Left ventricle myocardium inferior (tissue), 1 donor: ENCODE results near the gene ZDHHC22. TPM values are rescaled to one million over a fixed set of nuclear protein-coding genes. Genes with fewer than 3 reads are reported as not detected.

ENCODE experiments used
- DNase-seq: peaks from one replicate; pipeline ENCODE4 v3.0.0-alpha.2; 2020
- H3K27ac ChIP-seq: fragments of 200-600 bp; replicated peaks from 2 replicates; pipeline ENCODE4 v1.8.0; 2021
- H3K27me3 ChIP-seq: fragments of 200-600 bp; 2 replicates; pipeline ENCODE4 v1.8.0; 2021; ENCODE audit warnings: low read depth
- H3K36me3 ChIP-seq: fragments of 200-600 bp; 2 replicates; pipeline ENCODE4 v1.8.0; 2021
- H3K4me1 ChIP-seq: fragments of 200-600 bp; 2 replicates; pipeline ENCODE4 v1.8.0; 2021
- H3K4me3 ChIP-seq: fragments of 200-600 bp; 2 replicates; pipeline ENCODE4 v1.8.0; 2021; ENCODE audit warnings: mild to moderate bottlenecking, moderate library complexity
- H3K9me3 ChIP-seq: fragments of 200-600 bp; replicated peaks from 2 replicates; pipeline ENCODE4 v1.8.0; 2021
- intact Hi-C: fragments of 100-400 bp; cut with micrococcal nuclease; formaldehyde crosslinking; loops from one replicate; pipeline ENCODE4 v1.11.0; 2022
- total RNA-seq: library from RNA; stranded (reverse); fragmentation: NEBNext Ultra II Directional; extraction: Animal tissue kit (Norgen Biotek cat#: 25700); gene quantifications from one replicate; pipeline ENCODE4 v1.2.1, GENCODE V29; 2021
- TF ChIP-seq, protein P1 (sequence below): fragments of 200-600 bp; IDR thresholded peaks from 2 replicates; pipeline ENCODE4 v1.8.0; 2021; ENCODE audit warnings: antibody characterized with exemption, mild to moderate bottlenecking, borderline replicate concordance
- donor health status: DM: no; HTN: yes; CAD: no; lungs with severe emphysema.

The ZDHHC22 gene
- total RNA-seq, 1 donor from 2014 or later, result not detected

- intact Hi-C loops, result no loop called here
- Histone ChIP-seq H3K36me3 (peaks cover 28% of the 10 kb centered on the region), H3K27me3 (no peaks in the 10 kb centered on the region), H3K4me3 (no peak overlapping the region), H3K4me1 (peaks cover 73% of the 10 kb centered on the region), H3K9me3 (no peaks in the 10 kb centered on the region), H3K27ac (peak overlapping the region; percentile 79)
- DNase-seq, result no peak
- TF ChIP-seq, protein P1, sequence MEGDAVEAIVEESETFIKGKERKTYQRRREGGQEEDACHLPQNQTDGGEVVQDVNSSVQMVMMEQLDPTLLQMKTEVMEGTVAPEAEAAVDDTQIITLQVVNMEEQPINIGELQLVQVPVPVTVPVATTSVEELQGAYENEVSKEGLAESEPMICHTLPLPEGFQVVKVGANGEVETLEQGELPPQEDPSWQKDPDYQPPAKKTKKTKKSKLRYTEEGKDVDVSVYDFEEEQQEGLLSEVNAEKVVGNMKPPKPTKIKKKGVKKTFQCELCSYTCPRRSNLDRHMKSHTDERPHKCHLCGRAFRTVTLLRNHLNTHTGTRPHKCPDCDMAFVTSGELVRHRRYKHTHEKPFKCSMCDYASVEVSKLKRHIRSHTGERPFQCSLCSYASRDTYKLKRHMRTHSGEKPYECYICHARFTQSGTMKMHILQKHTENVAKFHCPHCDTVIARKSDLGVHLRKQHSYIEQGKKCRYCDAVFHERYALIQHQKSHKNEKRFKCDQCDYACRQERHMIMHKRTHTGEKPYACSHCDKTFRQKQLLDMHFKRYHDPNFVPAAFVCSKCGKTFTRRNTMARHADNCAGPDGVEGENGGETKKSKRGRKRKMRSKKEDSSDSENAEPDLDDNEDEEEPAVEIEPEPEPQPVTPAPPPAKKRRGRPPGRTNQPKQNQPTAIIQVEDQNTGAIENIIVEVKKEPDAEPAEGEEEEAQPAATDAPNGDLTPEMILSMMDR, result no peak
Measured at GRCh38 chr14:77119851-77120250, 21.7 kb downstream of the ZDHHC22 start.

DNA sequence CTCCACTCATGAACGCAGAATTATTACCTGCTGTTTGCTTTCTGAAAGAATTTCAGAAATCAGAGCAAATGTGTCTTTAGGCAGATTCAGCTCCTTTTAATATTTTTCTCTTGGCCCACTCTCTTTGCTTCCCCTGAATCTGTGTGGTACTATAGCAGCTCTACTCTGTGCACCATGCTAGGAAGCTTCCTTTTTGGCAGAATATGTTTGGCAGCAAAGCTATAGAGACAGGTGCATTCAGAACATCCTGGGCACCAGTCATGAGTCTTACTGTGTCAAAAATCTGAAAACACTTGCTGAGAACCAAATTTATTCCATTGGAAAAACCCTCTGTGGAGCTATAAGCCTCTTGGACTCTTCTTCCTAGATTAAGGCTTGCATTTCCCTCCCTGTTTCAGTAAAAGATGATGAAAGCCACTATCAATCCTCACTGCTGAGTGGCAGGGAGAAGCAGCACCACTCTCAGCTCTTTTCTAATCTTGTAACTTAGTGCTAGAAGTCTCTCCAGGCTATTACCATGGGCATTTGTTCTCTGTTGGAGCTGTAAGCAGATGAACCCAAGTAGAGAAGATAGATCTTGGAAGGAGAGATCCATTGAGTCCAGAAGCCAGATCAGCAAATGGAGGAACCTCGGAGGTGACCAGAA lies 25.3 kb downstream of the ZDHHC22 start:
- TF ChIP-seq, protein P1, result no peak
- no peak overlapping the region for H3K4me3 ChIP-seq
- intact Hi-C loops, result no loop called here
- peaks cover 60% of the 10 kb centered on the region for H3K36me3 ChIP-seq
- DNase-seq, result no peak
- peaks cover 63% of the 10 kb centered on the region for H3K4me1 ChIP-seq
- no peaks in the 10 kb centered on the region for H3K27me3 ChIP-seq
- H3K9me3 ChIP-seq, result no peaks in the 10 kb centered on the region
- H3K27ac ChIP-seq, result peak overlapping the region; percentile 21

DNA sequence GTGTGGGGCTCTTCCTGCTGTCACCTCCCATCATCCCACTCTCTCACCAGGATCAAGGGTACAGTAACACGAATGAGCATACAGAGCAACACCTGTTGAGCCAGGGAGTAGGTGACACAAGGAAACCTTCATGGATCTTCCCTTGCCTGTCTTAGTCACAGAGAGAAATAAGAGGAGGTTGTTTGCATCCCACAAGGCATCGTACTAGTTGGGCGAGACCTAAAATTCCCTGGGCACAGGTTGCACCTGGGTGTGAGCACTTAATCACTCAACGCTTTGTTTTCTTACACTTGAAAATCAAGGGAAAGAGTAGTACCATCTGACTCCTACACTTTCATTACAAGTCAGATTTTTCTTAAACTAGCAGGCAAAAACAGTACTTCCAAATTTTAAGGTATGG lies 27.0 kb downstream of the ZDHHC22 start:
- Histone ChIP-seq H3K27me3 (no peaks in the 10 kb centered on the region), H3K36me3 (peaks cover 71% of the 10 kb centered on the region), H3K9me3 (no peaks in the 10 kb centered on the region), H3K4me3 (no peak overlapping the region), H3K27ac (peak overlapping the region; percentile 83), H3K4me1 (peaks cover 65% of the 10 kb centered on the region)
- TF ChIP-seq, protein P1, result no peak
- intact Hi-C loops, result no loop called here
- no peak for DNase-seq

DNA sequence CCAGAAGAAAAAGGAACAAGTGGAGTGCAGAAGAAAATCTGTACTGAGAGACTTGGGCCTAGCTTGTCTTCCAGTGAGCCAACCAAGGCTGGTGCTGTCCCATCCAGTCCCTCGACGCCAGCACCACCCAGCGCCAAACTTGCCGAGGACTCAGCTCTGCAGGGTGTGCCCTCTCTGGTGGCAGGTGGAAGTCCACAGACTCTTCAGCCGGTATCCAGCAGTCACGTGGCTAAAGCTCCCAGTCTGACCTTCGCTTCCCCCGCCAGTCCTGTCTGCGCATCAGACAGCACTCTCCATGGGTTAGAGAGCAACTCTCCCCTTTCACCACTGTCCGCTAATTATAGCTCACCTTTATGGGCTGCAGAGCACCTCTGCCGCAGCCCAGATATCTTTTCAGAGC lies 27.9 kb downstream of the ZDHHC22 start:
- Histone ChIP-seq H3K27ac (peak overlapping the region; percentile 83), H3K9me3 (no peaks in the 10 kb centered on the region), H3K4me1 (peaks cover 71% of the 10 kb centered on the region), H3K4me3 (peak overlapping the region; percentile 6), H3K27me3 (no peaks in the 10 kb centered on the region), H3K36me3 (peaks cover 78% of the 10 kb centered on the region)
- intact Hi-C loops, result no loop called here
- DNase-seq, result peak; percentile 64
- TF ChIP-seq, protein P1, result peak; percentile 49

DNA sequence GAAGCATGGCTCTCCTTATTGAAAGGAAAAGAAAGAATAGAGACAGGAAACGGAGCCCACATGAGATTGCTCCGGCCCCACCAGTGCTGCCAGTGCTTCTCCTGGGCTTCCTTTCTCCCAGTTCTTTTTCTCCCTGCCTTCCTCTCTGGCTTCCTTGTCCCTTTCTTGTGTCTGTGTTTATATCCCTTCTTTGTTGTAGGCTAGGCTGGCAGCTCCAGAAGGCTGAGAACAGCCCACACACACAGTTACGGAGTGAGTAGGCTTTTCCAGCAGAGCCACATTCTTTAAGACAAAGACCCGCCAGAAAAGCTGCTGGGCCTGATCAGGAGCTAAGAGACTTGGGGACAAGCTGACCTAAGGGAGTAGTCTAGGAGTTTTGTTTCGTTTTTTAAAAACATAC lies 30.6 kb downstream of the ZDHHC22 start:
- Histone ChIP-seq H3K4me3 (peak overlapping the region; percentile 20), H3K36me3 (peaks cover 90% of the 10 kb centered on the region), H3K4me1 (peaks cover 81% of the 10 kb centered on the region), H3K27me3 (no peaks in the 10 kb centered on the region), H3K9me3 (no peaks in the 10 kb centered on the region), H3K27ac (peak overlapping the region; percentile 75)
- TF ChIP-seq, protein P1, result no peak
- no peak for DNase-seq
- intact Hi-C loops, result no loop called here
